ENCODE measurements around the gene VSIG10L2.
"Not testable (repeated sequence)": the region's sequence is repeated elsewhere in the genome, so short reads cannot be mapped to it uniquely, and the experiment has no call there.

The VSIG10L2 gene

DNA sequence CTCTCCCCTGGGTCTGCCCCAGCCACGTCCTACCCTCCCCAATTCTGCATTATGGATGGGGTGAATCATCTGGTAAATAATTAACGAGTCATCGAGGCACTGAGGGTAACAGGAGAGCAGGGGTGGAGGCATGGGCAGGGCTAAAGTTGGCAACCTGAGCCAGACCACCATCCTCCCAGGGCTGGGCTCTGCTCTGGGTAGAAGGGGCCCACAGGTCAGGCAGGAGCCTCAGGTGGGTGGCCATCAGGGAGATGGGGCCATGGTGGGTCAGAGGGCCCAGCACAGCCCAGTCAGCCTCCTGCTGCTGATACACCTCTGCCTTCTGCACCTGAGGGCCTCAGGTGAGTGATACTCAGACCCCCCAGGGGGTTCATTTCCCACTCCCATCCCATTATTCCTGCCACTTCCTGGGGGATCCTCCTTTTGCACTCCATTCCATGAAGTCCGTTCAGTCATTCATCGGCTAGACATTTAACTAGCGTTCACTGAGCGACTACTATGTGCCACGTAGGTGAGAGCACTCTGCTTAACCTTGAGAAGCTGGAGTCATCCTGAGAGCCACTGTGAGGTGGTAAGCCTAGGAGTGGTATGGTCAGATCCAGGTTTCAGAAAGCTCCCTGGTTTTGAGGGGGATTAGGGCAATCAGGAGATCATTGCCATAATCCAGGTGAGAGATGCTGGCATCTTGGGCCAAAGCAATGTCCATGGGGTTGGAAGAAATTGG lies at the start of gene VSIG10L2:
TSS of gene VSIG10L2 (plus strand) at position 248 of the 724 bp plus-strand sequence. CDS start at position 260, 12 bp downstream.
- H3K36me3 Mint-ChIP-seq = no peaks in the 10 kb centered on the region
- DNase-seq = no peak
- H3K27ac Mint-ChIP-seq = no peak within 1 kb of the TSS
- ATAC-seq (replicated peaks) = no peak
- no peaks in the 10 kb centered on the region for H3K9me3 Mint-ChIP-seq
- peaks cover 6 to 12% of the 10 kb centered on the region in 2 donors for H3K27me3 Mint-ChIP-seq
- H3K4me1 Mint-ChIP-seq = peaks cover 3 to 6% of the 10 kb centered on the region in 2 donors
- no peak within 1 kb of the TSS for H3K4me3 Mint-ChIP-seq

DNA sequence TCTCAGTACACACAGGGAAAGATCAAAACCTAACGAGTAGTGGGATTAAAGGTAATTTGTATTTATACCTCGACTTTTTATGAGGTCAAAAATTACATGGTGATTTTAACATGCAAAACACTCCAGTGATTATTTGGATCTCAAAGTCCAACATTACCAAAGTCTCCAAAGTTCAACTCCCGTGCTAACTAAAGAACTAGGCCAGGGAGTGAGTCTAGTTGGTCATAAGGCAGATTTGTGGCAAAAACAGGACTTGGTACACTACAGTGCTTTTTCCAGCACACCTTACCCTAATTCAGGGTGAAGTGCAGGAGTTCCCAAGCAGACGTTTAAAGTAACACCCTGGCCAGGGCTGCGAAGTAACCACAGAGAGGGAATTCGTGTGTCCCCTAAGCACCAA lies 44.0 kb upstream of the VSIG10L2 start:
- no peak for DNase-seq
- Mint-ChIP-seq H3K4me3 (peak overlapping the region; percentile 69 to 91), H3K9me3 (no peaks in the 10 kb centered on the region), H3K27ac (no peak overlapping the region), H3K36me3 (peaks cover 8 to 25% of the 10 kb centered on the region in 2 donors), H3K27me3 (peaks cover 15 to 16% of the 10 kb centered on the region in 2 donors), H3K4me1 (peaks cover 6 to 23% of the 10 kb centered on the region in 2 donors)
- ATAC-seq (replicated peaks) = no peak

DNA sequence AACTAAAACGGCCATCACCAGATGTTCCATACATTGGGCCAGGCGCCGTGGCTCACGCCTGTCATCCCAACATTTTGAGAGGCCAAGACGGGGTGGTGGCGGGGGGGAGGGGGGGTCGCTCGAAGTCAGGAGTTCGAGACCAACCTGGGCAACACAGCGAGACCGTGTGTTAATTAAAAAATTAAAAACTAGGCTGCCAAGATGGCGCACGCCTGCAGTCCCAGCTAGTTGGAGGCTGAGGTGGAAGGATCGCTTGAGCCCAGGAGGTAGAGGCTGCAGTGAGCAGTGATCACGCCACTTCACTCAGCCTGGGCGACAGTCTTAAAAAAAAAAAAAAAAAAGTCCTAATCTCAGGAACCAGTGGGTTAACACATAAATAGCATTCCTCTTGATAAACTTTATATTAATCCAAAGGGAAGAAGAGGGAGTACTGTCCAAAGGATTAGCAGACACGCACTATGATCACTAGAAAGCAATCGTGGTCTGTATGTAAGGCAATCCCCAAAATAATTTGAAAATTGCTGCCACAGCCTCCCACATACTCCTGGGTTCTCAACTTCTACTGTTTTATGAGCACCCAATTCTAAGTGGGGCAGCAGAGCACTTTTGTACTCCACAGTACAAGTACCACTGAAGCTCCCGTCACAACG lies 43.4 kb upstream of the VSIG10L2 start:
- peaks cover 6 to 23% of the 10 kb centered on the region in 2 donors for H3K4me1 Mint-ChIP-seq
- peak in 1 of 2 donors; percentile 20 for ATAC-seq (replicated peaks)
- H3K27me3 Mint-ChIP-seq = peaks cover 15 to 16% of the 10 kb centered on the region in 2 donors
- peak overlapping the region; percentile 94 for H3K27ac Mint-ChIP-seq
- no peak for DNase-seq
- no peaks in the 10 kb centered on the region for H3K9me3 Mint-ChIP-seq
- peak overlapping the region; percentile 91 to 97 for H3K4me3 Mint-ChIP-seq
- peaks cover 8 to 25% of the 10 kb centered on the region in 2 donors for H3K36me3 Mint-ChIP-seq

DNA sequence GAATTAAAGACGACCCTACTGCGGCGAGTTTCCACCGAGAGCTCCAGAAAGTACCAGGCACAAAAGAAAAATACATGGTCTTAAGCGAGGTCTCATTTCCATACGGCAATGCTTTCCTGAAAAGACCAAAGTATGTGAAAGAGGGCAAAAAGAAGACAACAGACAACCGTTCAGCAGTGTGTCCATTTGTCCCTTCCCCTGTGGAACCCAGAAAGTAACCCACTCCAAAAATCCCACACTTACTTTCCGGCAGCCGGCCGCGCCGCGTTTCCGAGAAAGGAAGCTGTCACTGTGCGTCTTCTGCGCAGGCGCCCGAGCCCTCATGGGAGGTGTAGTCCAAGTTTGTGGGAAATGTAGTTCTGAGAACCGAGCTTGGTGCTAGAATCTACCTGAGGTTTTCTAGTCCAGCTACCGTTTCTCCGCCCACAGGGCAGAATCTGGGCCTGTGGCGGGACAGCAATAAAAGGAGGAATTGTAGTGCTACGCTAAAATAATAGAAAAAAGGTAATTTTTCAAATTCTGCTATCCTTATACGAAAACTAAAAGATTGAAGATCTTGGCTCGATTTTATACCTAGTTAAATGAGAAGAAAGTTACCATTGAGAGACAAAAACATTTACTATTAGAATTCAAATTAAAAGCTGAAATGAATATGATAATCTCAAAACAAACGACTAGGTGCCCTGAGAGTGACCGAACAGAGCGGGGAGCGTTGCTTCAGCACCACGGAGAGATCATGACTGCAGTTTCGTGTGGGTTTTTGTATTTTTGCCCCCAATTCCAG lies 42.7 kb upstream of the VSIG10L2 start, which contains the start of gene PUS3:
TSS of gene PUS3 (minus strand) at position 280 of the 784 bp plus-strand sequence. CDS start 6,922 bp downstream, outside the sequence.
- H3K9me3 Mint-ChIP-seq = no peaks in the 10 kb centered on the region
- peaks cover 8 to 21% of the 10 kb centered on the region in 2 donors for H3K36me3 Mint-ChIP-seq
- peak; percentile 81 for DNase-seq
- H3K4me1 Mint-ChIP-seq = peaks cover 6 to 23% of the 10 kb centered on the region in 2 donors
- peak within 1 kb of the TSS; percentile 94 for H3K27ac Mint-ChIP-seq
- peak within 1 kb of the TSS; percentile 91 to 97 for H3K4me3 Mint-ChIP-seq
- peak; percentile 94 to 97 for ATAC-seq (replicated peaks)
- peaks cover 15 to 16% of the 10 kb centered on the region in 2 donors for H3K27me3 Mint-ChIP-seq

DNA sequence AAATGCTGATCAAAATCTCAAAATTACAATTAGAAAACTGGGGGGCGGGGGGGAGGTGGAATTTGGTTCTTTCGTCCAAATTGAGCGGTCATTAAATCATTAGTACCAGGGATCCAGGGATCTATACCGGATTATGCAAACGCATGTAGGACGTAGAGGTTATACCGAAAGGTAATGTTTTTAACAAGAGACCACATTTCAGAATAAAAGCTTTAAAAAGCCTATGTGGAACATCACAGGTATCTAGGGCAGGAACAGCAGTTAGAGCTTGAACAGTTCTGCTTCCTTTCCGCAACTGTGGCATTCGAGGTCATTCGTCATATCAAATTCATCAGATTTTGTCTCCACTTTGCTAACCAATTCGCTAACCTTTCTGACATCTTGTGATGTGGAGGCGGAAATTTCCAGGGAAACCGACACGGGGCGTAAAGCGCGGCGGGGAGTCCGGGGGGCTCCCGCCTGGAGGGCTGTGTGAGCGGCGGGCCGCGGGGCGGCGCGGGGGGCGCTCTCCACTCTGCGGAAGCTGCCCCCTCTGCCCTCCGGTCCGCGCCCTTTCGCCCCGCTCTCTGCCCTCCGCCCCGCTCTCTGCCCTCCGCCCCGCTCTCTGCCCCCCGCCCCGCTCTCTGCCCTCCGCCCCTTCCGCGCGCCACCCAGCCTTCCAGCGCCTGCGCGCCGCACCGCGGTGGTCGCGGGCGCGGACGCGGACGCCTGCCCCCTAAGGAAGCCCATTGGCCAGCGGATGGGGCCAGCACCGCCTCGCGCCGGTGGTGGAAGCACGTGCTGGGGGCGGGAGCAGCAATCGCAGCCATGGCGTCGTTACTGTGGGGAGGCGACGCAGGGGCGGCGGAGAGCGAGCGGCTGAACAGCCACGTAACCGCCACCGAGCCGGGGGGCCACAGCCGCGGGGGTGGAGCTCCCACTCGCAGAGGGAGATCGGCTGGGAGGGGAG lies 41.9 kb upstream of the VSIG10L2 start, which contains the start of gene DDX25:
TSS of gene DDX25 (plus strand) at position 798 of the 949 bp plus-strand sequence. CDS start at position 808, 10 bp downstream.
- H3K4me1 Mint-ChIP-seq = peaks cover 6 to 23% of the 10 kb centered on the region in 2 donors
- peak within 1 kb of the TSS; percentile 94 for H3K27ac Mint-ChIP-seq
- H3K9me3 Mint-ChIP-seq = no peaks in the 10 kb centered on the region
- H3K27me3 Mint-ChIP-seq = peaks cover 16 to 20% of the 10 kb centered on the region in 2 donors
- peak within 1 kb of the TSS; percentile 91 to 97 for H3K4me3 Mint-ChIP-seq
- DNase-seq (no peak), ATAC-seq (replicated peaks) (peak in 1 of 2 donors; percentile 15)
- peaks cover 8 to 21% of the 10 kb centered on the region in 2 donors for H3K36me3 Mint-ChIP-seq

DNA sequence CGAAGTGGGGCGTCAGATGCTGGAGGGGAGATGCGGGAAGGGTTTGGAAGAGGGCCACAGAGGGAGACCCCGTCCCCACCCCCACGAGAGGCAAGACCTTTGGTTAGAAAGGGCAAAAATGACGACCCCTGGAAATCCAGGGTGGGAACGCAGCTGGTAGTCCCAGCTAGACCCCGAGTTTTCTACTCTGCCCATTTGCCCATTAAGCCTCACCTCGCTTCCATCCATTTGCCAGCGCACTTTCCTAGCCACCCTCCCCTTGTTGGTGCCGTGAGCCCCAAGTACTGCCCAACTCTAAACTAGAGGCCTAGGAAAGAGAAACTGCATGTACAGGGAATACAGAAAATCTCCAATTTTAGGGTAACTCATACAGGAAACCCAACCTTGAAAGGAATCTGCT lies 41.2 kb upstream of the VSIG10L2 start:
- Mint-ChIP-seq H3K9me3 (no peaks in the 10 kb centered on the region), H3K4me3 (peak overlapping the region; percentile 72 to 91), H3K36me3 (peaks cover 2 to 14% of the 10 kb centered on the region in 2 donors), H3K27me3 (peaks cover 16 to 22% of the 10 kb centered on the region in 2 donors), H3K27ac (no peak overlapping the region), H3K4me1 (peaks cover 4 to 18% of the 10 kb centered on the region in 2 donors)
- ATAC-seq (replicated peaks) = no peak
- no peak for DNase-seq

DNA sequence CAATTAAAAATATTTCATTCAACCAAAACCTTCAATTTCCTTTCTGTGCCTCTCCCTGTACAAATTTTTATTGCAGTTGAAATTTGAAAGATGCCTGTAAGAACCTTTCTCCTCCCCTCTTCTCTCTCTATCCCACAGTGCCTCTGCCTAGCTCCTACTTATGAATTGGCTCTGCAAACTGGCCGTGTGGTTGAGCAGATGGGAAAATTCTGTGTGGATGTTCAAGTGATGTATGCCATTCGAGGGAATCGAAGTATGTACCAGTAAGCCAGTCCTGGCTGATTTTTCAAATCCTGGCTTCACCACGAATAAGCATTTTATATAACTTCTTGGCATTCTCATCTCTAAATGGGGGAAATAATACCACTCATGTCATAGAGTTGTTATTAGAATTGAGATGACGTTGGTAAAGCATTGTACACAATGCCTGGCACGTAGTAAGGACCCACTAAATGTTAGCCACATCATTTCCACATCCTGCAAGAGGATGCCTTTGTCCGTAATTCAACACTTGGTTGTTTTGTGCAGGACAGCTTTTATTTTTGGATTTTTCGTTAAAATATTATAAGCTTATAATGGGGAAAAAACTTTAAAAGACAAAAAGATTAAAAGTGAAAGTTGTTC lies 35.5 kb upstream of the VSIG10L2 start:
- H3K27me3 Mint-ChIP-seq = peaks cover 29 to 39% of the 10 kb centered on the region in 2 donors
- H3K4me1 Mint-ChIP-seq = no peaks in the 10 kb centered on the region
- DNase-seq (no peak), ATAC-seq (replicated peaks) (no peak)
- H3K27ac Mint-ChIP-seq = no peak overlapping the region
- no peaks in the 10 kb centered on the region for H3K9me3 Mint-ChIP-seq
- H3K36me3 Mint-ChIP-seq = no peaks in the 10 kb centered on the region
- no peak overlapping the region for H3K4me3 Mint-ChIP-seq

DNA sequence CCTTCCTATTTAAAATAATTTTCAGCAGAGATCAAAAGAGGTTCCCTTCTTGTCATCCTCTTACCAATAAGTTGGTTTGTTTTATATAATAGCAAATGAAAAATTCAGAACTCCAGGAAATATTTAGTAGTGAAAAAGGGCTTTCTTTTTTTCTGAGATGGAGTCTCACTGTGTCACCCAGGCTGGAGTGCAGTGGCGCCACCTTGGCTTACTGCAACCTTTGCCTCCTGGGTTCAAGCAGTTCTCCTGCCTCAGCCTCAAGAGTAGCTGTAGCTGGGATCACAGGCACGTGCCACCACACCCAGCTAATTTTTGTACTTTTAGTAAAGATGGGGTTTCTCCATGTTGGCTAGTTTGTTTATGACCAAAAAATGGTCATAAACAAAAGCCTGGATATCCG lies 31.2 kb upstream of the VSIG10L2 start:
- not testable (repeated sequence) for H3K4me1 Mint-ChIP-seq; H3K36me3 Mint-ChIP-seq; H3K4me3 Mint-ChIP-seq; ATAC-seq (replicated peaks); H3K27ac Mint-ChIP-seq; DNase-seq; H3K9me3 Mint-ChIP-seq
- H3K27me3 Mint-ChIP-seq = peaks cover 42 to 44% of the 10 kb centered on the region in 2 donors

DNA sequence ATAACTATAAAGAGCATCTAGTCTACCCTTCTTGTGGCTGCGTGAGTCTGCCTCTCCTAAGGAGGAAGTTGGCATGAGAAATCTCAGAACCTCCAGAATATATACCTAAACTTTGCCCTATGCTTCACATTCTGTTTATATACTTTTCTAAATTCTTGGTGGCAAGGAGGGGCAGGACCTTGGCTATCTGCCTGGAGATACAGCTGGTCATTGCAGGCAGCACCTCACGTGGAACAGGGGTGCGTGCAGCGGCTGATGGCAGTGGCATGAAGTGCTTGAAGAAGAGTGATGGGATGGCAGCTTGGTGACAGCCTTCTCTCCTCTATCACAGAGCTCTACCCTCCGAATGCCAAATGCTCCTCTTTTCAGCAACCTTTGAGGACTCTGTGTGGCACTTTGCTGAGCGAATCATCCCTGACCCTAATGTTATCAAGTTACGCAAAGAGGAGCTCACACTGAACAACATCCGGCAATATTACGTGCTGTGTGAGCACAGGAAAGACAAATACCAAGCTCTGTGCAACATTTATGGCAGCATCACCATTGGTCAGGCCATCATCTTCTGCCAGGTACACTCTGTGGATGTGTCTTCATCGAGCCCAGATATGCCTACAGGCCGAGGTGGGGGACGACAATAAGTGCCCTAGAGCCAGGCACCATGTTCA lies 29.0 kb upstream of the VSIG10L2 start:
- Mint-ChIP-seq H3K9me3 (no peaks in the 10 kb centered on the region), H3K27ac (no peak overlapping the region), H3K36me3 (no peaks in the 10 kb centered on the region), H3K4me3 (no peak overlapping the region), H3K4me1 (no peaks in the 10 kb centered on the region), H3K27me3 (peaks cover 39 to 41% of the 10 kb centered on the region in 2 donors)
- DNase-seq (no peak), ATAC-seq (replicated peaks) (no peak)

DNA sequence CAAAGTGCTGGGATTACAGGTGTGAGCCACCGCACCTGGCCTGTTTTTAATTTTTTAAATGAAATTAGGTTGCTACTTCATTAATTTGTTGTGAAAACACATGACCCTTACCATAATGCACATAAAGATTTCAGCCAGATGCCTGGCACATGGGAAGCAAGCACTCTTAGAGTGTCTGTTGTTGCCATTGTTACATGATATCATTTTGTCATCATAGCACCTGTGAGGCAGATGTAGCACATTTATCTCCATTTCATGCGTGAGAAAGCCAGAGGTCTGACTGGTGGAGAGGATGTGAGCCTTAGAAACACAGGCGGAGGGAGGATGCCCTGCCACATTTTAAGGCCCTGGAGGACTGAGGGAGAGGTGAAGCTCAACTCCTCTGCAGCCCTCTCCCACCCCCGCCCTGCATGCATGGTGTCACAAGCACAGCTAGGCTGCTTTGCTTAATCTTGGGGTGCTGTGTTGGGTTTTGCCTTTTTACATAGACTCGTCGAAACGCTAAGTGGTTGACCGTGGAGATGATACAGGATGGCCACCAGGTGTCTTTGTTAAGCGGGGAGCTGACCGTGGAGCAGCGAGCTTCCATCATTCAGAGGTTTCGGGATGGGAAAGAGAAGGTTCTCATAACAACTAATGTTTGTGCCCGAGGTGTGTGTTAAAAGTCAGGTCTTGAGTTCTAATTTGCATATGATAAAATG lies 27.6 kb upstream of the VSIG10L2 start:
- no peak overlapping the region for H3K27ac Mint-ChIP-seq
- no peak overlapping the region for H3K4me3 Mint-ChIP-seq
- DNase-seq (no peak), ATAC-seq (replicated peaks) (no peak)
- H3K4me1 Mint-ChIP-seq = peaks cover 0 to 2% of the 10 kb centered on the region in 2 donors
- no peaks in the 10 kb centered on the region for H3K36me3 Mint-ChIP-seq
- peaks cover 30 to 38% of the 10 kb centered on the region in 2 donors for H3K27me3 Mint-ChIP-seq
- no peaks in the 10 kb centered on the region for H3K9me3 Mint-ChIP-seq

DNA sequence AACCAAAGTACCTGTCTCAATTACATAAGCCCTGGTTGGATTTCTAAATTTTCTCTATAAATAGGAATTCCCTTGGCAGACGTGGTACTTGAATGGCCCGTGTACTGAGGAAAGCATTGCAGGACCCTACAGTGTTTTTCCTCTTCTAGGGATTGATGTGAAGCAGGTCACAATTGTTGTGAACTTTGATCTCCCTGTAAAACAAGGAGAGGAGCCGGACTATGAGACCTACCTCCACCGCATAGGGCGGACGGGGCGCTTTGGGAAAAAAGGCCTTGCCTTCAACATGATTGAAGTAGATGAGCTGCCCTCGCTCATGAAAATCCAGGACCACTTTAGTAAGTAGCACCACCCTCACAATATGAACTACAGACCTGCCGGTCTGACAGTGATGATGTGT lies 24.8 kb upstream of the VSIG10L2 start:
- H3K27ac Mint-ChIP-seq = no peak overlapping the region
- no peaks in the 10 kb centered on the region for H3K9me3 Mint-ChIP-seq
- DNase-seq (no peak), ATAC-seq (replicated peaks) (no peak)
- H3K36me3 Mint-ChIP-seq = no peaks in the 10 kb centered on the region
- no peak overlapping the region for H3K4me3 Mint-ChIP-seq
- peaks cover 0 to 2% of the 10 kb centered on the region in 2 donors for H3K4me1 Mint-ChIP-seq
- peaks cover 21 to 42% of the 10 kb centered on the region in 2 donors for H3K27me3 Mint-ChIP-seq

DNA sequence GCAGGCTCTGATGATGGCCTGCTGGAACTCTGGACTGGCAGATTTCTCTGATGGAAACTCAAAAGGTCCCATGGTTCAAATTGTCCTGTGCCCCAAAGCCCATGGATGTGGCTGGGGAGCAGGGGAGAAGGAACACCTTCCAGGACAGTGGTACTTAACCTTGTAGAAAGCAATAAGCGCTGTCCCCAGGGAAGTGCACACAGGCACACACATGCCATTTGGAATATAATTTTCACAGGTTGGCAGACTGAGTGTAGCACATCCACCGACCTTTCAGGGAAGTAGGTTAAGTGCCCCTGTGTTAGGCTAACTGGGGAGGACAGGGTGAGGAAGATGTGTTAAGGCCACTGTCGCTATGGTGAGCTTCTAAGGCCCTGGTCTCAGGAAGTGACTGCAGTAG lies 23.7 kb upstream of the VSIG10L2 start:
- DNase-seq (no peak), ATAC-seq (replicated peaks) (no peak)
- H3K9me3 Mint-ChIP-seq = no peaks in the 10 kb centered on the region
- peaks cover 28 to 43% of the 10 kb centered on the region in 2 donors for H3K27me3 Mint-ChIP-seq
- peaks cover 0 to 2% of the 10 kb centered on the region in 2 donors for H3K4me1 Mint-ChIP-seq
- no peak overlapping the region for H3K4me3 Mint-ChIP-seq
- no peaks in the 10 kb centered on the region for H3K36me3 Mint-ChIP-seq
- no peak overlapping the region for H3K27ac Mint-ChIP-seq
